CD4-positive, alpha-beta T cell treated with Interleukin-6 at 100 ng/mL for 8 hours (primary cell): Measurements from ENCODE around the gene MEA1.

Source experiments
- DNase-seq: peaks from one replicate; pipeline ENCODE4 v3.0.0-alpha.2; 2020; ENCODE audit warnings: mixed read lengths, low spot score

The MEA1 gene

DNA sequence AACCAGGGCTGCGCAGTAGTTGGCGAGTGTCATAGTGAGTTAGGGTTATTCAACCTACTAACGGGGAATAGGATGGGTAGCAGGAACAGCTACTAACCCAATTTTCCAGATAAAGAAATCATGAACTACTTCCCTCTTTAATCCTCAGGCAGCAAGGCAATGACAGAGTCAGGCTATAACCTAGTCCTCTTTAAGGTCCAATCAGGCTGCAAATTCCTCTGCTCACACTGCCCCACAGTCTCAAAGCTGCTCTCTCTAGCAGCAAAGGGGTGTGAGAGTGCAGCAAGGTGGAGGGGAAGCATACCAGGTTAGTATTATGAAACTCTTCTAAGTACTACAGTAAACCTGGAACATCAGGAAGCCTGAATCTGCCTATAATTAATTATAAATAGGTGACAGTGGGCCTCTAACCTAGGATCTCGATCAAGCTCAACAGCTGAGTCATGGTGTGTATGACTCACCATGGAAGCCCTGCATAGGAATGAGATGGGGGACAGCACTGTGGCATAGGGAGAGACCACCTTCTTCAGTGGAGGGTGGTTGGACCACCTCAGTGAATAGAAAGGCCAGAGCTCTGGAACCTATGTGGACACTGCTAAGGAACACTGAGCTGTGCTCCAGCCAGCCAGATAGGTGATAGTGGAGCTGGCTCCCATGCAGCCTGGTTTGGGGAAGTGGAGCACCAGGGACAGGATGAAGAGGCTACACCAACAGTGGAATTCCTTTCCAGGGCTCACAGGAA is 42.7 kb downstream of the MEA1 start:
- no peak for DNase-seq

DNA sequence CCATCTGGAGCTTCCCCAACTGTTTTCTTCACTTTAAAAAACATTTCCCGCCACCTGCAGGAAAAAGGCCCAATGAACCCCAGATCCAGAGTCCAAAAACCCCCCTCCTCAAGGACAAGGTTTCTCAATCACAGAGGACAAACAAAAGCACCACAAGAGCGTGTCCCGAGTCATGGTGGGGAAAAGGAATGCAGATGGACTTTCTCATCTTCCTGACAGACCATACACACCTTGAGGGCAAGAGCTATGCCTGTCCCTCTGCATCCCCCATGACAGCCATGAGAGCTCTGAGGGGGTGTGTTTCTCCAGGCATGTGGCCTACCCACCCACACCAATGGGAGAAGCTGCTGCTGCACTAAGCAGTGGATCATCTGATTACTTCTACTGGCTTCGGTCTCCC is 43.8 kb downstream of the MEA1 start:
- DNase-seq: no peak

DNA sequence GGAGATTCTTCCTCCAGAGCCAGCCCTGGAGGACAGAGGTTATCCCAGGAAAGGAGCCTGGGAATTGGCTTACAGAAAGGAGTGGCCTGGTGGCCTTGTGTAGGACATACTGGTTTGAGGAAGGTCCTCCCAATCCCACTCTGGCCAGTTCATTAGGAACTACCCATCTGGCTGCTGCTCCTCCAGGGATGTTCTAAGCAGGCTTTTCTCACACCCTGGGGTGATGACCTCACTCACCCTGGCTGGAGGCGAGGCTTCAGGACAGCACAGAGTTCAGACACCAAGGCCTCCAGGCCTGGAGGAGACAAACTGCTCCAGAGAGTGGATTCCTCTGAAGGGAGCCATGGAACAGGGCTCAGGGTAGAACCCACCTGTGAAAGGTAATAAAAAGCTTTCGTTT is 44.3 kb downstream of the MEA1 start:
- no peak for DNase-seq

DNA sequence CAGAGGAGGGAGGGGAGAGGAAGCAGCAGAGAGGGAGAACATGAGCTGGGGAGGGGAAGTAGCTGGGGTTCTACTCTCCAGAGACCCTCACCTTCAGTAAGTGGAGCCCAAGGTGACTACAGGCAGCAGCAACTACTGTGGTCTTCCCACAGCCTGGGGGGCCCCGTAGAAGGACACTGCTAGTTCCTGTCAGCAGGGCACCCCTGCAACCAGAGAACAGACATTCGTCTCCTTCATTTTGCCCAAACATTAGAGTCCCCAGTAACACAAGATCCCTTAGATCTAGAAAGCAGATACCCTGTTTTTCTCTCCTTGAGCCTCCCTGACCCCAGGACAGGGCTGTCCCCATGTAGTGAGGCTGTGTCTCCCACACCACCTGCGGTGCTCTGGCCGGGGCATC is 45.0 kb downstream of the MEA1 start:
- DNase-seq: no peak

DNA sequence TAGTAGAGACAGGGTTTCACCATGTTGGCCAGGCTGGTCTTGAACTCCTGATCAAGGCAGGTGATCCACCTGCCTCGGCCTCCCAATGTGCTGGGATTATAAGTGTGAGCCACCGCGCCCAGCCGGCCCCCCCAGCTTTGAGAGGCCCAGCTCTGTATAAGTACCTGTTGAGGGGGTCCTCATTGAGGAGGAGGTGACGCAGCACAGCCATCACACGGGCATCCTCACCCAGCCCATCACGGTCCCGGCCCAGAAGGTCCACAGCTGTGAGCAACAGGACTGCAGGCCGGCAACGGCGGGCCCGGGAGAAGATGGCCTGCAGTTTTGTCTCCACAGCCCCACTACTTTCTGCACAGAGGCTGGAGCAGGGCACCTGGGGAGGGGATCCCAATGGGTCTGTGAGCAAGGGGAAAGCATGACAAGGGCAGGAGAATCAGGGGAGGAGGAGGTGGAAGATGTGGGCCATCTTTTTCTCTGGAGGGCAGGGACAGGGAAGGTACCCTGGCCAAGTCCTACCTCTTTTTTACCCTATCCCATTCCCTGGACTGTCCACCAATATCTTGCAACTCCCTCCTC is 45.5 kb downstream of the MEA1 start:
- no peak for DNase-seq

DNA sequence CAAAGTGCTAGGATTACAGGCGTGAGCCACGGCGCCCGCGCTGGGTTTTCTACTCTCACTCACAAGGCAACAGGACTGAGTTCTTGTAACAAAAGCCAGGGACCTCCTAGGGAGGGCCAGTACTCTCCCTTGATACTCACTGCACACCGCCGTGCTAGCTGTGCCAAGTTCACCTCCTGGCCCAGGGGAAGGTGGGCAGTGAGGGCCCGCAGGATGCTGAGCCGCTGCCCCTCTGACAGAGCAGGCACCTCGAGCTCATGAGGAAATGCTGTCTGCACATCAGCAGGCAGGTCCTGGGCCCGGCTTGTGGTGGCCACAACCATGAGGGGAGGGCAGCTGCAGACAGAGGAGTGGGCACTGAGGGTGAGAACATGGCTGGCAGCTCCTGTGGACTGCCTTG is 46.5 kb downstream of the MEA1 start:
- no peak for DNase-seq

DNA sequence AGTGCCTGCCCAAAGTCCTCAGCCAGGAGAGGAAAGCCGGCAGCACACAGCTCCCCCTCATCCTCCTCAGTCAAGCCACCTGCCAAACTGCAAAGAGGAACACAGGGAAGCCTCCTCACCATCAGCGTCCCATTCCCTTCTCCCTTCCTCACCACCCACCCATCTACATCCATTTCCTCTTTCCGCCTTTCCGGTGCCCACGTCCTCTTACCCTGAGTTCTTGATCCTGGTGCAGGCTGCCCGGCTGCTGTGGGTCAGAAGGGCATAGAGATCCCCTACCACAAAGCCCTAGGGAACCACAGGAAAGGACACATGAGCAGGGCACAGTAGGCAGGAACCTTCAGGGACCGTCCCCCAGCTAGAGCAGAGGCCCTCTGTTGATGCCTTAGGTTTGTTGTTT is 47.2 kb downstream of the MEA1 start:
- DNase-seq: no peak

DNA sequence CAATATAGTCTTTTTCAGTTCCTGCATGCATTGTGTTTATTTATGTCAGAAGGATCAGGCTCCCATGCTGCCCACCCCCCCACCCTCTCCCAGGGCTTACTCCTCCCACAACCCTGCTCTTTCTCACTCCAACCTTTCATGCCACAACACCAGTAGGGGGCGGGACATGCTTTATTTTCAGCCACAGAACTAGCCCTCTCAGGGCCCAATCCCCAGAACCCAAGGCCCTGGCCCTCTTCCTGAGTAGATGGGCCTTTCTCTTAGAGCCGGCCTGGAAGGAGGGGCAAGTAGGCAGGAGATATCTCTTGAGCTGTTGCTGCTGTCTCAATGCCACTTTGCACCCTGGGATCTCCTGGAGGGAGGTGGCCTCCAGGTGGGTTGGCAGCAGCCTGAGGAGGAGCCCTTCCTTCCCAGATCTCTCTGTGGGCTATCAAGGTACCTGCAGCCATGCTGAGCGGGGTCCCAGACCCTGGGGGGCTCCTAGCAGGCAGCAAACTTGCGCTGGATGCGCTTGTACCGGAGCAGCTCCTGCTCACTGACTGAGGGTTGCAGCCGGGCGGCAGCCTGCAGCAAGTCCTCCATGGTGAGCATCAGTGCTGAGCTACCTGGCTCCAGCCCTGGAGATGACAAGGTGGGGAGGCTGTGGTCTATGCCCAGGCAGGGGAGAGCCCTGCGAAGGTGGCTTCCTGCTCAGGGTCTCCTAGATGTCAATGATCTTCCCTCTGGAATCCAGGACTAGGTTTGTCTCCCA is 49.7 kb downstream of the MEA1 start:
- DNase-seq: peak; percentile 18

DNA sequence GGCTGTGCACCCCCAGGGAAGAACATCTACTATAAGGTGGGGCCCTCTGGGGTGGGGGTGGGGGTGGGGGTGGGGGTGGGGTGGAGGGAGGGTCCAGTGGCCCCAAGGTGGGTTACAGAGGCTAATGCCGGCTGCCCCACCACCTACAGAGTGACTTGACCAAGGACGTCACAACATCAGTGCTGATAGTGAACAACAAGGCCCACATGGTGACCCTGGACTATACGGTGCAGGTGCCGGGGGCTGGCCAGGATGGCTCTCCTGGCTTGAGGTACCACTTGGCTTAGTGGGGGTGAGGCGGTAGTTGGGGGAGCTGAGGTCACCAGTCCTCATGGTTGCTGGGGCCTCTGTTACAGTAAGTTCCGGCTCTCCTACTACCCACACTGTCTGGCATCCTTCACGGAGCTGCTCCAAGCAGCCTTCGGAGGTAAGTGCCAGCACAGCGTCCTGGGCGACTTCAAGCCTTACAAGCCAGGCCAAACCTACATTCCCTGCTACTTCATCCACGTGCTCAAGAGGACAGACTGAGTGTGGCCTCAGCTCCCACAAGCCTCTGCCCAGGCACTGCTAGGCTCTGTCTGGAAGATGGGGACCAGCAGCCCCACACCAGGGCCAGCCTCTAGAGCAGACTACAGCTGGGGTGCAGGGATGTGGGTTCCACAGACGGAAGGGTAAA is 50.4 kb downstream of the MEA1 start:
- no peak for DNase-seq

DNA sequence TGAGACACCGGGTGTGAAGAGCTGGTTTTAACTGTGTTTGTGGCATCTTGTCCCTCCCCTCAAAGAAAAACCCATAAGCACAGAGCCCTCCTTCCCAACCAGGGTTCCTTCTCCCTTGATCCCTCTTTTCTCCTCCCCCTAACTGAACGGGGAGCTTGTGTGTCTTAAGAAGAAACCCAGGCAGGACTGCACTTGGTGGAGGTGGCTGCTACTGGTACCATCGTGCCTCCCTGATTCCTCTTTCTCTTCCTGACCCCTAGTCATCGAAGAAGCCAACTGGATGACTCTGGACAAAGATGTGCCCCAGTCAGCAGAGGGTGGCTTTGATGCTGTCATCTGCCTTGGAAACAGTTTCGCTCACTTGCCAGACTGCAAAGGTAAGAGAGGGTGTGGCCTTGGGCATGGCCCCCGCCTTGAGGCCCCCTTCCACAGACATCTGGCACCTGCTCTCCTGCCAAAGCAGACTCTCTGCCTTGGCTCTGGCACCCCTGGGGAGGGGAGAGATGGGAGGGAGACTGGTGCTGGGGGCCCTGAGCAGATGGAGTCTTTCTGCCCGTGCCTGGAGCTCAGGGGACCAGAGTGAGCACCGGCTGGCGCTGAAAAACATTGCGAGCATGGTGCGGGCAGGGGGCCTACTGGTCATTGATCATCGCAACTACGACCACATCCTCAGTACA is 51.1 kb downstream of the MEA1 start:
- no peak for DNase-seq

DNA sequence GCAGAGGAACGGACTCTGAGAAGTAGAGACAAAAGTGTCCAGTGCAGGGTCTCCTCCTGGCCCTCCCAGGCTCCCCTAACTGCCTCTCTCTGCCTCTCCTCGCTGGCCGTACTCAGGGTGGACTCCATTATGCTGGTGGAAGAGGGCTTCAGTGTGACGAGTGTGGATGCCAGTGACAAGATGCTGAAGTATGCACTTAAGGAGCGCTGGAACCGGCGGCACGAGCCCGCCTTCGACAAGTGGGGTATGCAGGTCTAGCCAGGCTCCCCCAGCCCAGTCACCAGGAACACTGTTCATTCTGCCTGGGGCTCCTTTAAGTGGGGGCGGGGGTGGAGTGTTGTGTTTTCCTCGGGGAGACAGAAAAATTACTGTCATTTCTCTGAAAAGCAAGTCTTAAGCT is 51.6 kb downstream of the MEA1 start:
- DNase-seq: no peak
